Activated CD4-positive, CD25-positive, alpha-beta regulatory T cell treated with anti-CD3 and anti-CD28 coated beads, Interleukin-2, amount 50 U/mL, for 24 hours (primary cell): Measurements from ENCODE around the gene STK24.
"Not testable (repeated sequence)": the region's sequence is repeated elsewhere in the genome, so short reads cannot be mapped to it uniquely, and the experiment has no call there.

Source experiments
- ATAC-seq, 2 donors: fragments of 150-1000 bp; cut with Tn5 transposase; one replicate each; pipeline ENCODE4 v1.10.0; 2021; ENCODE audit warnings: mild to moderate bottlenecking in 1 of 2, moderate library complexity in 1 of 2

STK24 gene

DNA sequence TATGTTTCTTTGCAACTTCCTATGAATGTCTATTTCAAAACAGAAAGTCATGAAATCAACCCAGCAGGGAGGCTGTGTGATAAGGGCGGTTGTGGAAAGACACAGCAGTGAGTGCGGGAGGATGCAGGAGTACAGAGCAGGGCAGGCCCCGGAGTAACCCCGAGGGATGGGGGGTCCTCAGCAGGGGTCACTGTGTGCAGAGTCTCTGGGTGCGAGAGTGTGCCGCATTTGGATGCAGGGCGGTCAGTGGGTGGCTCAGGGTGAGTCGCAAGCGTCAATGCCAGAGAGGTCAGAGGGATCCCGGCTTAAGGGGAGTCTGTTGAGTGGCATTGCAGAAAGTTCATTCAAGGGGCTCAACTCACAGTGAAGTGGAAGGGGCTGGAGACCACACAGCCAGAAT is 147.8 kb downstream of the STK24 start:
- ATAC-seq: no peak

DNA sequence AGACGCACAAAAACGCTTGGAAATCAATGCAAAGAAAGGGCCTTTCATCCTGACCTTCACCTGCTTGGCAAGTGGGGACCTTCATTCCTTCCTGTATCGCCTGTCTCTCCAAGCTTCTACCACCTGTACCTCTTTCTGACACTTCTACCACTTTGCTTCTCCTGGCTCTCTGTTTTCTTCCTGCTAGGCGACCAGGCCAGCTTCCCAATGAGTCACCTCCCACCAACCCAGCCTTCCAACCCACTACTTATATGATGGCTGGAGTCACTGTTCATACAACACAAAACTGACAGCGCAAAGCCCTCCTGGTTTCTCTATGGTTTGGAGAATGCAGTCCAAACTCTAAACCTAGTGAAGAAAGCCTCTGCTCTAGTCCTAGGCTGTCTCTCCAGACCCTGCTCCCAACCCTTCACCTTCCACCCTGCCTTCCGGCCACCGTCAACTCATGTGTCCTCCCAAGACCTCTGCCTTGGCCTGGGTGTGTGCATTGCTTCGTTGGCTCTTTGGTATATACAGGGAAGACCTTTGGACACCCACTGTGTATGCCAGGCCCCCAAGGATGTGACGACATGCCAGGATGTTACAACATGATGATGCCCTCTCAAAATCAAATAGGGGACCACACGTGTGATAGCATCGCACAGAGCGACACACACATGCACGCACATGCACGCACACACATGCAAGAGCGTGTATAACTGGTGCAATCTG is 148.5 kb downstream of the STK24 start:
- no peak for ATAC-seq

DNA sequence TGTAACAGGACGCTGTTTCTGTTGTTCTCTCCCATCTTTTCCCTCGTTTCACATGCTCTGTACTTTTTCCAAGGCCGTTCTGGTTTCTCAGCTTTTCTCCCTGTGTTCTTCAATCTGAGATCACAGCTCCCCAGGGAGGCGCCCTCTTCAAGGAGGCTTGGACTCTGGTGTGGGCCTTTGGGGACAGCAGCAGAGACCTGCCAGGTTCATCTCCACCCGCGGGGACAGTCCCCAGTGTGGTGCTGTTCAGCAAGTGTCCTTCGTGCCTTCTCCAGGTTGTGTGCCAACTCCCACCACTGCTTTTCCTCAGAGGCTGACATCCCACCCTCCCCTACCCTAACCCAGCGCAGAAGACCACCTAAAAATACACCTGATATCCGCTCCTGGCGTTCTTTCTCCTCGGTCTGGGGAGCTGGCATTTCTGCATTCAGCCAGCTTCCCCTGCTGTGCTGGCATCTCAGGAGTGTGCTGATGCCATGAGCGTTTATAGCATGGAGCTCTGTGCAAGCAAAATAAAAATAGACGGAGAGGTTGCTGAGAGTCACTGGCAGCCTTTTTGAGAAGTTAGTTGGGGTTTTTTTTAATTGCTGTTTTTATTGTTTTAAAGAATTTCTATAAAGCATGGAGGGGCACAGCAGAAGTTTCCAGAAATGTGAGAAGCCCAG is 149.4 kb downstream of the STK24 start:
- no peak for ATAC-seq

DNA sequence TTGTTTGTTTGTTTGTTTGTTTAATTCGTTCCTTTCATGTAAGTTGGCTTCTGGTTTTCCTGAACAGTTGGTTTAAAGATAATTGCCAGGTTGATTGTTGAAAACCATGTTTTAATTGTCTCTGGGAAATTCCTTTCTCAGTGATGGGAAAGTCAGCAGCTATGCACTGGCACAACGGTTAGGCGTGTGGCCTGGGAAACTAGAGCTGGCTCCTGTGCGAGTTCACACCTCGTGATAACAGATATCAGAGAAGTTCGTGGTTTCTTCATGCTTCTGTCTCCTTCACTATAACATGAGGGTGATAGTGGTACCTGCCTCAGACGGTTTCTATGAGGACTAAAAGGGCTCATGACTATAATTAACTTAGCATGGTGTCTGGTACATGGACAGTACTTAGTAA is 153.5 kb downstream of the STK24 start:
- ATAC-seq: no peak

DNA sequence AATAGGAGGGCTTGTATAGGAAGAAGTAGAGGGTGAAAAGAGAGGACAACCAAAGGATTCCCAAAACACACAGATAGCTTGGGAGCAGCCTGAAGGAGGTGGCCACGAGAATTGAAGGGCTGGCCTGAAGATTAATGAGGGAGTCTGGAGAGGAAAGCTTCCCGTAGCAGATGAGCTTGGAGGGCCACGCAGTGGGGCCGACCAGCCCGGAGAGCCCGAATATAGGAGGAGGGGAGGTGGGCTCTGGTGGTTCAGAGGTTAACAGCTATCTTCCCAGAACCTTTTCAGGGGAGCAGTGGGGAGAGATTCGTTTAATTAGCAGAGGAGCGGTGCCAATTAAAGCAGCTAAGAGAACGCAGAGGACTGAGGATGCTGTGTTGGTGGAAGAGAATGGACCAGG is 154.9 kb downstream of the STK24 start:
- no peak for ATAC-seq

DNA sequence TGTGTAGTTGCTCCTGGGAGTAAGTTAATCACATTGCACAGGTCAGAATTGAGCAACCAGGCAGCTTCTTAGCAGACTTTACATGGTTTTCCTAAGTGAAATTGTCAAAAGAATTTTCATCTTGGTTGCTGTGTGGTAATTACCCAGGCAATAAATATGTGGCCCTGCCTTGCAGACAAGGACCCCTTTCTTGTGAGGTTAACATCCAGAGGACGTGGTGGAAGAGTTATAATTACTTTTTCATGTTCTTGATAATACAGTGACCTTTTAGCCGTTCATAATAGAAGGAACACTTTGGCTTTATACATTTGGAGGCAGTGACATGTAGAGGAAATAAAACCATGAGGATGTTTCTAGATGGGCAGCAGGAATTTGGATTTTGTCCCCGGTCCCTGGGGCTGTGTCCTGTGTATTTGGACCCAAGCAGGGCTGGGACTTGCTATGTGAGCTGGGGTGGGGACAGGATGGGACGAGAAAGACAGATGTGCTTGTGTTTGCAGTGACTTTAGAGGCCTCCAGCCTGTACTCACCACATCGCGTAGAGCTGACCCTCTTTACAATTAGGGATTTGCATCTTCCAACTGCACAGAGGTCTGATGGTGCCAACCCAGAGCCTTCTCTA is 156.2 kb downstream of the STK24 start:
- ATAC-seq: no peak

DNA sequence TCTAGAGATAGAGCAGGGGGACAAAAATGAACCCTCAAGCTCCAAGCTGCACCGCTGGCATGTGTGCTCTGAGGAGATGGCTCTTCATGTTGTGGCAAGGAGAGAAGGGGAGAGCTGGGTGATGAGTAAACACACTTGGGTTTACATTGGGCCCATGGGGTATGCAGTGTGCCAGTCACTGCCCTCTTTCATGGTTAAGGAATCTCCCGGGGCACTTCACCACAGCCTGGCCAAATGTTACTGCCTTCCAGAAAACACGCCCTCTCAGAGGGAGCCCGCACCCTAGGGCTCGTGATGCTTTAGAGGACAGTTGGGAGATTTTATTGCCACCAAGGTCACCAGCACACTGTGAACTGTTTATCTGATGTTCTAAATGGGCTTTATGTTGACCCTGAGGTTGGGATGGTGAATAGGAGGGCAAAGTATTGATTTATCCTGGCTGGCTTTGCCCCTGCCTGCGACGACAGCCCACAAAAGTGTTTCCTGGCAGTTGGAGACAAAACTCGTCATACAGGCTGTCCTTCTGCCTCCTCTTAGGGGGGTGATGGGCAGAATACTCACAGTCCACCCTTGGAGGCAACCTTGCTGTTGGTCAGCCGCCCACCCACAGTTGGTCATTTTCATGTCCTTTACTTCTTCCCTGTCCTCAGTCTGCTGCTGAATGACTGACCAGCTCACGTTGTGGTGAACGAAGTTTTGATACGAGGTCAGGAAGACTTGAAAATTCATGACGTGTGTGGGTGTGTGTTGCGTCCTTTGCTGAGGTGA is 156.9 kb downstream of the STK24 start:
- ATAC-seq: no peak

DNA sequence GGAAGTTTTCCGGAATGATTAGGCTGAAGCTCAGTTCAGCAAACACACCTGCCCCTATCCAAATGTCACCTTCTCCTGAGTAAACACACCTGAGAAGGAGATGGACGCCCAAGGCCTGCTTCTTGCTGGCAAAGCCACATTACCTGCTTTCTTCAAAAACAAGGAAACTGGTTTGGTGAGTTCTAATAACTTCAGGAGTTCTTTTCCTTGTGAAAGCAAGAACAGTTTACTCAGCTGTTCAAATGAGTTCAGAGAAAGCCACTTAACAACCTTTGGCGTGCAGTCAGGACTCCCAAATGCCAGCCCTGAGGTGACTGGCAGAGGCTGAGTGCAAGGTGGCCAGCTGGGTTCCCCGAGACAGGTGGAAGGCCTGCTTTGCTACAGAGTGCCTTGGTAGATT is 160.5 kb downstream of the STK24 start:
- no peak for ATAC-seq

DNA sequence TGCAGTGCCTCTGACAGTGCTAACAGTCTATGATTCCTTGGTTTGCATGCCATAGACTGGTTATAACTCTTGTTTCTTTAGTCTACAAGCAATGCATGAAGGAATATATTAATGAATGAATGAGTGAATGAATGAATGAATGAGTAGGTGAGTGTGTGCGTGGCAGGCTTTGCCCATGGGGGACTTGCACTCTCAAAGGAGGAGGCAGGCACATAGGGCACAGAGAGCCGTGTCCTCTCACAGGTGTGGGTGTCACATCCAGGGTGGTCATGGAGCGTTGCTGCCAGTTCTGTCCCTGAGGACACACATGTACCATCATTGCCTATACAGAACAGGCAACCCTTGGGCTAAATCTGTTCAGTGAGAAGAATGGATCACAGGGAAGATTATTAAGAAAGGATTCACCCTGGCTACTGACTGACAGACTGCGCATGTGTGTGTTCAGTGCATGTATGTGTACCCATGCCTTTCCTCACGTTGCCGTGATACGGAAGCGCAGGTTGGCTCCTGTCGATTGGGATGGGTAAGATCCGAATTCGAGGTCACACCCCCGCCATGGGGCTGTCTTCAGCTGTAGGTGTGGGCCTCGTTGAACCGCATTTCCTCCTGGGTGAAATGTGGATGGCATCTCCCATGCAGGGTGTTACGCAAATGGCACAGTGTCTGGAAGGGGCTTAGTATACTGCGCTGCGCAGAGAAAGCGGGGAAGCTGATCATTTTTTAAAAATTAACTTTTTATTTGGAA is 161.4 kb downstream of the STK24 start:
- no peak for ATAC-seq

DNA sequence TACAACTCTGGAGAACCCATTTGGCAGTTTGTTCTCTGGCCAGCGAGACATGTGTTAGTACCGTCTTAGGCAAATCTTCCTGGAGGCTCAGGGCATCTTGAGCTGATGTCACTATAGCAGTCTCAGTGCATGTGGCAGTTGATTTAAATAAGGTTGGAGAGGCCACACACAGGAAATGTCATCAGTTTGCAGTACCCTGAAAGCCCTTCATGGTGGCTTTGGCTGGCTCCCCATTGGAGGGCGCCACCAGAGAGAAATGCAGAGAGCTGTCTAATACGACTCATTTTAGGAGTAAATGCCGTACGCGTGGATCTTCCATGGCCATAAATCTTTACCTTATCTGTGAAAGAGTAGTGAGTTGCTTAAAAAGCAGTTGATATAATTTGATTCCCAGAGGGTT is 163.1 kb downstream of the STK24 start:
- no peak for ATAC-seq

DNA sequence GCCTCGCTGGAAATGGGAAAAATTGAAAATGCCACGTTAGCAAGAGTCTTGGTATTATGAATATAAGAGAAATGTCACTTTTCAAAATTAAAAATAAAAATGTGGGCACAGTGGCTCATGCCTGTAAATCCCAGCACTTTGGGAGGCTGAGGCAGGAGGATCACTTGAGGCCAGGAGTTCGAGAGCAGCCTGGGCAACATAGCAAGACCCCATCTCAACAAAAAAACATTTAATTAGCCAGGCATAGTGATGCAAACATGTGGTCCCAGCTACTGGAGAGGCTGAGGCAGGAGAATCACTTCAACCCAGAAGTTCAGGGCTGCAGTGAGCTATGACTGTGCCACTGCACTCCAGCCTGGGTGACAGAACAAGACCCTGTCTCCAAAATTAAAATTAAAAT is 163.6 kb downstream of the STK24 start:
- ATAC-seq: not testable (repeated sequence)

DNA sequence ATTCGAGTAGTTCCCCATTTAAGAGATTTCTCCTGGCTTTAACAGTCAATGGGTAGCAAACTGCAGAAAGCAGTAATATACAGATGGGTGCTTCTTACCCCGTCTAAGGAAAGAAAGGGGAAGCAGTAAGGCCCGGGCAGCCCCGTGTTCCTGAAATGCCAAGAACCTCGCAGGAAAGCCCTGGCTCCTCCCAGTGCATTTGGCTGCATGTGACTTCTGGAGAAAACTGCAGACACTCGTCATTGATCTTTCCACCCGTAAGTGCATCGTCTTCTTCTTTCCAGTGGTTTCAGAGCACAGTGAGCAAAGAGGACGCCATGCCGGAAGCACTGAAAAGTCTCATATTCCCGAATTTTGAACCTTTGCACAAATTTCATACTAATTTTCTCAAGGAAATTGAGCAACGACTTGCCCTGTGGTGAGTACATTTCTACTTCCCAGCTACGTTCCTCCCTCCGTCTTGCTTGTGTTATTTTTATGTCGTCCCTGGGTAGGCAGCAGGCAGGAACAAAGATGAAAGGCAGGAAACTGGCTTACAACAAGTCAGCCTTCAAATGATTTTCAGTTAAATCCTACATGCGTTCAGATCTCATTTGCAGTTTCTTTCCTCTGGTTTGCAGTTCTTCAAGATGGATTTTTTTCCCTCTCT is 165.2 kb downstream of the STK24 start:
- no peak for ATAC-seq

DNA sequence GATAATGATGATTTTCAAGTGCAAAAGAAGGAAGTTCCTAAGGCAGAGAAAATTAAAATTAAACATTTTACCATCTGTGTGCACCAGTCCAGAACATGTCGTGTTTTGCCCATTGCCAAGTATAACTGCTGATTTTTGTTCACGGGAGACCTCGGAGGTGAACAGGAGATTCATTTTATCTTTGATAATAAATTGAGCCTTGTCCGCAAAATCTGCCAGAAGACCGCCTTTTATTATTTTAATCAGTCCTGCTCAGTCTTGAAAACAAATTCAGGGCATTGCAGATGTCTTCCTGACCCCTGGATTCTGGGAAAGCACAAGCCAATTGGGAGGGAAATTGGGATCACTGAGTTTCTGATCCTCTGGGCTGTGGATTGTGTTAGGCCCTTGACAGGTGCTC is 165.9 kb downstream of the STK24 start:
- ATAC-seq: no peak

DNA sequence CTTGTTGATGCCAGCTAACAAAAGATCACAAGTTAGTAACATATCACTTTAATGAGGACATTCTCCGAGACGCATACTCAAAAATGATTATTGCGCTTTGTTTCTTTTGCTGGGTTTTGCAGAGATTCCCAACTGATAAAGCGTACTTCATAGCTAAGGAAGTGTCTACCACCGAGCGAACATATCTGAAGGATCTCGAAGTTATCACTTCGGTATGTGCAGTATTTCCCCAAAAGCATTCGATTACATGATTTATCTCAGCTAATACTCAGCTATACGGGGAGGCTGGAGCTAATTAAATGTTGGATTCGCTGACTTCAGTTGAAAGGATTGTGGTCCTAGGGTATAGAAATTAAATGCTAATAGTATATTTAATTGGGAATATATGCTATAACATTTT is 166.3 kb downstream of the STK24 start:
- no peak for ATAC-seq

DNA sequence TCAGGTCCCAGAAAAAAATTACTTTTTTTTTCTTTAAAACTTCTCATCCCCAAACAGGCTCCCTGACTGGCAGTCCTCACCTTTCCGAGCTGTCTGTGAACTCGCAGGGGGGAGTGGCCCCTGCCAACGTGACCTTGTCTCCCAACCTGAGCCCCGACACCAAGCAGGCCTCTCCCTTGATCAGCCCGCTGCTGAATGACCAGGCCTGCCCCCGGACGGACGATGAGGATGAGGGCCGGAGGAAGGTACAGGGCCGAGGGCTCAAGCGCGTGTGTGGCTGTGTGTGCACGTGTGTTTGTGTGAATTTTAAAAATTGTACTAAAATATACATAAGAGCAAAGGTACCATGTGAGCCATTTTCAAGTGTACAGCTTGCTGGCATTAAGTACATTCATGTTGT is 167.6 kb downstream of the STK24 start:
- no peak for ATAC-seq

DNA sequence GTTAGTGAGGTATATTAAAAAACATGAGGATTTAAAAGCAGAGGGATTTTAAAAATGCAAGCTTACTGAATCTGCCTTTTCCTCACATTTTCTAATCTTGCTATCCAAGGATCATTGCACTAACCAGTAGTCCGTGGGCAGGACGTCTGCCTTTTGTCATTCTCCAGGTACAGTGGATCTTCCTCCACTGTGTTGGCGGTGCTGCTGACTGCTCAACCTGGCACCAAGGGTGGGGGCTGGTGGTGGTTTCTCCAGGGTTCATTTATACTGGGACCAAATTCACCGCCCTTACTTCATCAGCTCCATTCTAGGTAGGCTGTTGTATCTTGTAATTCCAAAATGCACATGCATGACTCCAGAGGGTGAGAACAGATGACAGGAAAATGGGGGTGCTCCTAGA is 169.3 kb downstream of the STK24 start:
- ATAC-seq: no peak

DNA sequence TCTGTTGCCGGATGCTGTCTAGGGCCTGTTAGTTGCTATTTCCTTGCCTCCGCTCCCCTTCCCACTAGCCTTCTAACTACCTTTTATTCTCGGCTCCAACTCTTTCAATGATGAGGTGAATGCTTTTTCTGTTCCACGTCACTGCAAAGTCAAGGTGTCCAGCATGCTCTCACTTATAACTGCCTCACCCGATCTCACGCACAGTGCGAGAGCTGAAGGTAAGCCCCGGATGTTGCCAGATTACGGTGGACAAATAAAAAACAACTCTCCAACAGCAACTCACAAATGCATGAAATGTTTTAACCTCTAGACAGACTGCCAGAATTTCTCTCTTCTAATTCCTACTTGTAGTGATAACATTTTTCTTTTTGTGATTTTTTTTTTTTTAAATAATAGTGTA is 169.9 kb downstream of the STK24 start:
- no peak for ATAC-seq

DNA sequence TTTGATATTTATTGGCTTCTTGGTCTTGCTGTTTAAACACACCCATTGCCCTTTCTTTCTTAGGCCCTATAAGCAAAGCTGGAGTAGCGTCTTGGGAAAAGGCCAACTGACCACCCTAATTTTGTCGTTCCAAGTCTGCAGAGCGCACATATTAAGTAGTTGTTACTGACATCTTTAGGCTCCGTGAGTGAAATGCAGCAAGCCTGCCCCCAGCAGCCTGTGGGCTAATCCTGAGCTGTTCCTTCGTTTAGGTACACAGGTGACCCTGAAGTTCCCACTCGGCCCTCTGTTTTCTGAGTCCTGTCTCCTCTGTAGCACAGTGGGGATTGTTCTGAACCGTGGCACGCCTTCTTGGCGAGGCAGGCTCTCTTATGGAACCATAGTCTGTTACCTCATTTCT is 170.5 kb downstream of the STK24 start:
- ATAC-seq: no peak

DNA sequence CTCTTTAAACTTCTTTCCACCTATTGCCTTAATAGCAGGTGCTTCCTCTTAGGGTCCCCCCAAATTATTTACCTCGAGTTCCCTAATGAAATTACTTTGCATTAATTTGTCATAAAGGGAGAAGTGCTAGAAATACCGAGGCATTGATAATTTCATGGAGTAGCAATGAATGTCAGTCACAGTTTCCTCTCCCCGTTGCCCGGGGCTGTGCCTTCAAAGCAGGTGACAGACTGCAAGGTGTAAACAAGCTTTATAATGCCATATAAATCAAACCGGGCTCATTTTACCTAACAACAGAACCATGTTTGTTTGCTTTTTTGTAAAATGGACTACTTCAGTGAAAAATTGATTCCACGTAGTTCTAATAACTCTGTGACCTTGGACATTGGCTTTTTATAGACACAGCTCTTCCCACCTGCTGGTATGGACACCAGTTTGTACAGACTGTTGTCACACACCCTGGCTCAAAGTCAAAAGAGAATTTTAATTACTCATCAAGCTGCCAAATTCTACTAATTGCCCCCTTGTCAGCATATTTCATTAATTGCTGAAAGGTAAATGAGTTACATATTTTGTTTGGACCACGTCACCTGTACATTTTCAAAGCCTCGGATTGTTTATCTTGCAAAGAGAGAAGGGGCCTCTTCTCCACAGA is 171.1 kb downstream of the STK24 start:
- ATAC-seq: no peak

DNA sequence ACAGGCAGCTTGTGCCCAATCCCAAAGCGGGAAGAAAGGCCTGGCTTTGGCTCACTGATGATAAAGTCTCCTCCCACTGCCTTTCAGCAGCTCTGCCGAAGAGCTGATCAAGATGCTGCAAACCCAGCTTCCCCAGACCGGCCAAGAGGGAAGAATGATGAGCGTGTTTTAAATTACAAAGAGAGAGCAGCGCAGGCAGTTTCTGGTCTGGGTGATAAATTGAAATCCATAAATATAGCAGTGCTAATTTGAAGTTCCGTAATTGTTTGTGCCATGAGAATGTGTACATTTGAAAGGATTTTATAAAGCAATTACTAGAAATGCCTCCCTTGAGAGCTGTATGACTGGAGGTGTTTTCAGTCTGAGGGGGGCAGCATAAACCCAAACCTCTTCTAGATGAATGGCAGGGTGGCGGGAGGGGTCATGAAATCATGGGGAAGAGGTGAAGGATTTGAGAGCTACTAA is 171.8 kb downstream of the STK24 start:
- ATAC-seq: no peak

DNA sequence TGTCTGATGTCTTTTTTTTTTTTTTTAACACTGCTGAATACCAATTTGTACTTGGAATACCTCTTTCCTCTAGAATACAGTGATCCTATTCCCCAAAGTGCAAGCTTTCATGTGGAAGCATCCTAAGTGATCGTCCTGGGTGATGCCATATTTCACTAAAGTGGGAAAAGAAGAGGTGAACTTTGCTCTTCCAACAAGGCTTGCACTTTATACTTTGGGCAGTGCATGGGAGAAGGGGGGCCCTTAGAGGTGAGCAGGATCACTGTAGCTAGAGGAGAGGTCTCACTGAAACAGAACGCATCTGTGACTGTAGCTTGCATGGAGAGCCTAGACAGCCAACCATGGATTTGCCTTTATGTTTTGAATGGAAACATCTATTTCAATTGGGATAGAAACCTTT is 173.8 kb downstream of the STK24 start:
- no peak for ATAC-seq

DNA sequence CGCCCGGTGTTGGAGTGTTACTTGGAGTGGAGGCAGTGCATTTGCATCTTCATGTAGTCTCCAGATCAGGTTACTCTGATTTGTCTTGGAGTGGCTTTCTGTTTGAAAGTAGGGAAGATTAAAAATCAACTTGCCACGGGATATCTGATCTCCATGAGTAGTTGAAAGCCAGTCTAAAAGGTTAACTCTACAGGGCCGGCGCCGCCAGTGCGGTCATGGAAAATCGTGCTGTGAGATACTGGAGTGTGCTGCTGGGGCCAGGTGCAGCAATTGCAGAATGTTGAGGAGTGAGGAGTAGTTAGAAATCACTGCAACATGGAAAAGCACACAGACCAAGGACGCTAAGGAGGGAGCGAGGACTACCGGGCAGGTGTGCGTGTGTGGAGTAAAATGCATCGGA is 175.0 kb downstream of the STK24 start:
- ATAC-seq: no peak
